CD14-positive monocyte (primary cell): ENCODE results near the gene RIF1. TPM values are rescaled to one million over a fixed set of nuclear protein-coding genes. Genes with fewer than 3 reads are reported as not detected.

Experiments
- DNase-seq, 3 donors: peaks; one replicate each; pipeline ENCODE4 v3.0.0-alpha.2; 2011 to 2022
- H2AFZ ChIP-seq: 2 replicates; pipeline ENCODE4 v1.6.0; 2012; ENCODE audit warnings: mild to moderate bottlenecking, low read depth, low read length, inconsistent platforms; ENCODE audit not compliant: insufficient read depth, poor library complexity, severe bottlenecking
- H3K27ac ChIP-seq, 2 donors: 1 replicate in 1 of 2; 2 replicates in 1 of 2; pipeline ENCODE4 v1.5.1; 2012 to 2013; ENCODE audit warnings: low read length in 2 of 2, control low read depth in 1 of 2, inconsistent platforms in 1 of 2, low read depth in 1 of 2, mild to moderate bottlenecking in 1 of 2
- H3K27me3 ChIP-seq, 2 donors: one replicate each; pipeline versions ENCODE4 v1.6.0 to v1.6.1; 2011 to 2013; ENCODE audit warnings: low read length in 2 of 2; ENCODE audit not compliant: control insufficient read depth in 2 of 2, insufficient read depth in 2 of 2
- H3K36me3 ChIP-seq, 2 donors: replicated peaks in 1 of 2; 1 replicate in 1 of 2; 2 replicates in 1 of 2; pipeline versions ENCODE4 v1.5.1 to v1.6.1; 2012 to 2013; ENCODE audit warnings: low read length in 2 of 2, control low read depth in 1 of 2, inconsistent platforms in 1 of 2, mild to moderate bottlenecking in 1 of 2; ENCODE audit not compliant: insufficient read depth in 2 of 2, control insufficient read depth in 1 of 2
- H3K4me1 ChIP-seq, 2 donors: 1 replicate in 1 of 2; 2 replicates in 1 of 2; pipeline versions ENCODE4 v1.5.1 to v1.6.1; 2012 to 2013; ENCODE audit warnings: low read length in 2 of 2, control low read depth in 1 of 2, inconsistent platforms in 1 of 2, mild to moderate bottlenecking in 1 of 2, moderate library complexity in 1 of 2; ENCODE audit not compliant: insufficient read depth in 2 of 2, control insufficient read depth in 1 of 2
- H3K4me2 ChIP-seq: replicated peaks from 2 replicates; pipeline ENCODE3; 2012; ENCODE audit warnings: low read length, moderate library complexity, mild to moderate bottlenecking; ENCODE audit not compliant: poor library complexity, severe bottlenecking; ENCODE audit errors: extremely low read depth
- H3K4me3 ChIP-seq, 3 experiments: fragments of 200-600 bp in 1 of 3; sonication (generic) in 1 of 3; replicated peaks in 1 of 3; 1 replicate in 2 of 3; 2 replicates in 1 of 3; pipeline ENCODE4 v1.5.1; 2011 to 2013; ENCODE audit warnings: low read length in 3 of 3, mild to moderate bottlenecking in 3 of 3, control low read depth in 2 of 3, low read depth in 2 of 3, inconsistent platforms in 1 of 3, moderate library complexity in 1 of 3
- H3K79me2 ChIP-seq: 2 replicates; pipeline ENCODE4 v1.6.0; 2012; ENCODE audit warnings: mild to moderate bottlenecking, control low read depth, inconsistent platforms, low read length, moderate library complexity; ENCODE audit not compliant: insufficient read depth
- H3K9ac ChIP-seq: 2 replicates; pipeline ENCODE4 v1.6.0; 2017; ENCODE audit warnings: low read length, mild to moderate bottlenecking; ENCODE audit not compliant: insufficient read depth, poor library complexity, severe bottlenecking
- H3K9me3 ChIP-seq, 2 donors: replicated peaks in 1 of 2; 1 replicate in 1 of 2; 2 replicates in 1 of 2; pipeline versions ENCODE4 v1.5.1 to v1.6.1; 2012 to 2013; ENCODE audit warnings: low read length in 2 of 2, control low read depth in 1 of 2; ENCODE audit not compliant: control insufficient read depth in 1 of 2, insufficient read depth in 1 of 2
- H4K20me1 ChIP-seq: 2 replicates; pipeline ENCODE4 v1.6.0; 2012; ENCODE audit warnings: mild to moderate bottlenecking, low read length, control low read depth, moderate library complexity; ENCODE audit not compliant: insufficient read depth
- H3K27ac Mint-ChIP-seq, 7 donors: one replicate each; pipeline ENCODE4 v1.8.0; 2020; ENCODE audit warnings: mild to moderate bottlenecking in 7 of 7, mixed read lengths in 7 of 7, moderate library complexity in 6 of 7, inconsistent platforms in 2 of 7
- H3K27me3 Mint-ChIP-seq, 3 donors: one replicate each; pipeline ENCODE4 v1.8.0; 2021 to 2022; ENCODE audit warnings: low read depth in 3 of 3, mild to moderate bottlenecking in 3 of 3, mixed read lengths in 3 of 3, moderate library complexity in 3 of 3, inconsistent platforms in 1 of 3
- H3K36me3 Mint-ChIP-seq, 2 donors: one replicate each; pipeline ENCODE4 v1.8.0; 2020; ENCODE audit warnings: mixed read lengths in 2 of 2, inconsistent platforms in 1 of 2, mild to moderate bottlenecking in 1 of 2
- H3K4me1 Mint-ChIP-seq: one replicate; pipeline ENCODE4 v1.8.0; 2020; ENCODE audit warnings: mild to moderate bottlenecking, mixed read lengths
- H3K4me3 Mint-ChIP-seq, 2 donors: one replicate each; pipeline ENCODE4 v1.8.0; 2020; ENCODE audit warnings: mild to moderate bottlenecking in 2 of 2, mixed read lengths in 2 of 2, moderate library complexity in 1 of 2
- H3K9me3 Mint-ChIP-seq, 7 donors: one replicate each; pipeline ENCODE4 v1.8.0; 2020 to 2022; ENCODE audit warnings: mixed read lengths in 7 of 7, mild to moderate bottlenecking in 6 of 7, moderate library complexity in 6 of 7, inconsistent platforms in 2 of 7
- WGBS: methylation state at CpG from one replicate; pipeline ENCODE4 v1.1.5; 2013; ENCODE audit warnings: missing lambda C conversion rate; ENCODE audit not compliant: insufficient coverage; 5-methylcytosine and 5-hydroxymethylcytosine counted together
- intact Hi-C, 2 donors: fragments of 100-400 bp; cut with micrococcal nuclease; formaldehyde crosslinking; loops; one replicate each; pipeline versions ENCODE4 v1.15.0 to v1.15.1; 2023
- polyA plus RNA-seq, 3 donors: library from polyadenylated mRNA; depleted of rRNA in 1 of 3; unstranded in 2 of 3; stranded (reverse) in 1 of 3; fragments of 300-500 nt in 2 of 3; fragments of >200 nt in 1 of 3; fragmentation: Illumina TruSeq in 2 of 3; gene quantifications; 1 replicate in 2 of 3; 2 replicates in 1 of 3; pipeline ENCODE4 v1.2.3, GENCODE V29; 2012 to 2021
- TF ChIP-seq, protein P1 (sequence below): fragments of 200-600 bp; IDR thresholded peaks from one replicate; pipeline ENCODE4 v1.8.0; 2022; ENCODE audit warnings: antibody characterized with exemption, mild to moderate bottlenecking

The RIF1 gene
- polyA plus RNA-seq, 3 donors = 3.8 to 9.3 (median 6.5) TPM

DNA sequence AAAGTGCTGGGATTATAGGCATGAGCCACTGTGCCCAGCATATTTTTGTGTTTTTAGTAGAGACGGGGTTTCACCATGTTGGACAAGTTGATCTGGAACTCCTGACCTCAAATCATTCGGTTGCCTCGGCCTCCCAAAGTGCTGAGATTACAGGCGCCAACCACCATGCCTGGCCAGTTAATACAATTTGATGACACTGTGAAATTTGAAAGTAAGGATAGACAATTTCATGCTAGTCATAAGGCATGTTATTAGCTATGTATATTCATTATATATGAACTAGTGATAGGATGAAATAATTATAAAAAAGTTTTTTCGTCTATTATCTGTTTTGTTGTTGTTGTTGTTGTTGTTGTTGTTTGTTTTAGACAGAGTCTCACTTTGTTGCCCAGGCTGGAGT, 8.6 kb upstream of the RIF1 start:
- H3K4me1 ChIP-seq = no peaks in the 10 kb centered on the region
- no peaks in the 10 kb centered on the region for H3K9me3 ChIP-seq
- Mint-ChIP-seq H3K27ac (no peak overlapping the region), H3K4me3 (no peak overlapping the region), H3K36me3 (no peaks in the 10 kb centered on the region), H3K9me3 (peaks cover 0 to 2% (median 0%) of the 10 kb centered on the region in 7 donors), H3K27me3 (peaks cover 0 to 3% (median 2%) of the 10 kb centered on the region in 3 donors), H3K4me1 (peaks cover 1% of the 10 kb centered on the region)
- H4K20me1 ChIP-seq = no peaks in the 10 kb centered on the region
- H3K36me3 ChIP-seq = no peaks in the 10 kb centered on the region
- no peak overlapping the region for H3K4me3 ChIP-seq
- no peak overlapping the region for H3K4me2 ChIP-seq
- H3K79me2 ChIP-seq = no peaks in the 10 kb centered on the region
- intact Hi-C loops = loop anchor here in 1 of 2 donors (10.0 kb wide), 1 partner anchor 46 kb away; the partner anchor contains the start of gene TNFAIP6
- no peaks in the 10 kb centered on the region for H3K27me3 ChIP-seq
- WGBS = 100% methylated on average over 2 of the region's 5 CpGs
- H2AFZ ChIP-seq = no peak overlapping the region
- no peak for DNase-seq
- TF ChIP-seq, protein P1, sequence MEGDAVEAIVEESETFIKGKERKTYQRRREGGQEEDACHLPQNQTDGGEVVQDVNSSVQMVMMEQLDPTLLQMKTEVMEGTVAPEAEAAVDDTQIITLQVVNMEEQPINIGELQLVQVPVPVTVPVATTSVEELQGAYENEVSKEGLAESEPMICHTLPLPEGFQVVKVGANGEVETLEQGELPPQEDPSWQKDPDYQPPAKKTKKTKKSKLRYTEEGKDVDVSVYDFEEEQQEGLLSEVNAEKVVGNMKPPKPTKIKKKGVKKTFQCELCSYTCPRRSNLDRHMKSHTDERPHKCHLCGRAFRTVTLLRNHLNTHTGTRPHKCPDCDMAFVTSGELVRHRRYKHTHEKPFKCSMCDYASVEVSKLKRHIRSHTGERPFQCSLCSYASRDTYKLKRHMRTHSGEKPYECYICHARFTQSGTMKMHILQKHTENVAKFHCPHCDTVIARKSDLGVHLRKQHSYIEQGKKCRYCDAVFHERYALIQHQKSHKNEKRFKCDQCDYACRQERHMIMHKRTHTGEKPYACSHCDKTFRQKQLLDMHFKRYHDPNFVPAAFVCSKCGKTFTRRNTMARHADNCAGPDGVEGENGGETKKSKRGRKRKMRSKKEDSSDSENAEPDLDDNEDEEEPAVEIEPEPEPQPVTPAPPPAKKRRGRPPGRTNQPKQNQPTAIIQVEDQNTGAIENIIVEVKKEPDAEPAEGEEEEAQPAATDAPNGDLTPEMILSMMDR = no peak
- no peak overlapping the region for H3K9ac ChIP-seq
- H3K27ac ChIP-seq = no peak overlapping the region

DNA sequence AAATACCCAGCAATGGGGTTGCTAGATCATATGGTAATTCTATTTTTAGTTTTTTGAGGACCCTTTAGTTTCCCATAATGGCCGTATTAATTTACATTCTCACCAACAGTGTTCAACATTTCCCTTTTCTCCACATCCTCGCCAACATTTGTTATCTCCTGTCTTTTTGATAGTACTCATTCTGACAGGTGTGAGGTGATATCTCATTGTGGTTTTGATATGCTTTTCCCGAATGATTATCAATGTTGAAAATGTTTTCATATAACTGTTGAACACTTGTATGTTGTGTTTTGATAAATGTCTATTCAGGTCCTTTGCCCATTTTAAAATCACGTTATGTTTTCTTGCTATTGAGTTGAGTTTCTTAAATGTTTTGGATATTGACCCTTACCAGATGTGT, 5.8 kb upstream of the RIF1 start:
- no peaks in the 10 kb centered on the region for H3K36me3 ChIP-seq
- H3K9ac ChIP-seq = no peak overlapping the region
- 80% methylated on average over 1 of the region's 4 CpGs for WGBS

More for the DNA sequence above, 5.8 kb upstream of the RIF1 start:
- Mint-ChIP-seq H3K27me3 (peaks cover 0 to 3% (median 2%) of the 10 kb centered on the region in 3 donors), H3K4me3 (no peak overlapping the region), H3K9me3 (no peaks in the 10 kb centered on the region), H3K27ac (no peak overlapping the region), H3K4me1 (peaks cover 2% of the 10 kb centered on the region), H3K36me3 (no peaks in the 10 kb centered on the region)
- no peaks in the 10 kb centered on the region for H3K4me1 ChIP-seq
- H3K4me3 ChIP-seq = no peak overlapping the region
- TF ChIP-seq, protein P1 = no peak
- DNase-seq = no peak
- H3K27me3 ChIP-seq = no peaks in the 10 kb centered on the region
- no peak overlapping the region for H3K4me2 ChIP-seq
- H3K79me2 ChIP-seq = no peaks in the 10 kb centered on the region
- no peaks in the 10 kb centered on the region for H4K20me1 ChIP-seq
- no peak overlapping the region for H3K27ac ChIP-seq
- no peak overlapping the region for H2AFZ ChIP-seq
- intact Hi-C loops = loop anchor here in 1 of 2 donors (10.0 kb wide), 1 partner anchor 49 kb away; the partner anchor contains the start of gene TNFAIP6
- no peaks in the 10 kb centered on the region for H3K9me3 ChIP-seq
